ENCODE results near the gene NID1.
"Not testable (repeated sequence)": the region's sequence is repeated elsewhere in the genome, so short reads cannot be mapped to it uniquely, and the experiment has no call there.

NID1 gene

GRCh38 chr1:236021424-236022135 lies 43.3 kb downstream of the NID1 start:
- no peak for DNase-seq

GRCh38 chr1:236020359-236021219 lies 44.3 kb downstream of the NID1 start:
- DNase-seq: no peak

GRCh38 chr1:236018885-236019453 lies 45.9 kb downstream of the NID1 start:
- no peak for DNase-seq

- DNase-seq: no peak
Measured at GRCh38 chr1:236016782-236017400, 48.0 kb downstream of the NID1 start.

GRCh38 chr1:236016083-236016482 lies 48.8 kb downstream of the NID1 start:
- DNase-seq: no peak

GRCh38 chr1:236015539-236015938 lies 49.4 kb downstream of the NID1 start:
- no peak for DNase-seq

GRCh38 chr1:236013330-236013729 lies 51.6 kb downstream of the NID1 start:
- no peak for DNase-seq

GRCh38 chr1:236011641-236012040 lies 53.2 kb downstream of the NID1 start:
- DNase-seq: no peak

GRCh38 chr1:236010443-236010842 lies 54.4 kb downstream of the NID1 start:
- no peak for DNase-seq

- DNase-seq: no peak
Measured at GRCh38 chr1:236009857-236010256, 55.0 kb downstream of the NID1 start.

GRCh38 chr1:236009191-236009590 lies 55.7 kb downstream of the NID1 start:
- DNase-seq: no peak

- no peak for DNase-seq
Measured at GRCh38 chr1:236007781-236008180, 57.1 kb downstream of the NID1 start.

- not testable (repeated sequence) for DNase-seq
Measured at GRCh38 chr1:236003058-236003457, 61.8 kb downstream of the NID1 start.

- no peak for DNase-seq
Measured at GRCh38 chr1:236002572-236002971, 62.3 kb downstream of the NID1 start.

- DNase-seq: no peak
Measured at GRCh38 chr1:236002025-236002390, 62.9 kb downstream of the NID1 start.

GRCh38 chr1:236000781-236001180 lies 64.1 kb downstream of the NID1 start:
- DNase-seq: peak; percentile 25

- peak; percentile 95 for DNase-seq
Measured at GRCh38 chr1:235999259-235999925, 65.5 kb downstream of the NID1 start.

GRCh38 chr1:235998812-235999211 lies 66.1 kb downstream of the NID1 start:
- peak; percentile 87 for DNase-seq

- no peak for DNase-seq
Measured at GRCh38 chr1:235997931-235998330, 67.0 kb downstream of the NID1 start.

- DNase-seq: peak; percentile 12
Measured at GRCh38 chr1:235997049-235997448, 67.8 kb downstream of the NID1 start.

- no peak for DNase-seq
Measured at GRCh38 chr1:235996048-235996785, 68.7 kb downstream of the NID1 start.

GRCh38 chr1:235995511-235995910 lies 69.4 kb downstream of the NID1 start:
- no peak for DNase-seq

All from activated CD4-positive, alpha-beta T cell treated with anti-CD3 and anti-CD28 coated beads, Interleukin-2, amount 50 U/mL, for 16 hours (primary cell).